ENCODE measurements around the gene NUDT22. TPM values are rescaled to one million over a fixed set of nuclear protein-coding genes. Genes with fewer than 3 reads are reported as not detected.

NUDT22 gene
- total RNA-seq, 1 donor from 2014 or later, result 40.8 TPM

DNA sequence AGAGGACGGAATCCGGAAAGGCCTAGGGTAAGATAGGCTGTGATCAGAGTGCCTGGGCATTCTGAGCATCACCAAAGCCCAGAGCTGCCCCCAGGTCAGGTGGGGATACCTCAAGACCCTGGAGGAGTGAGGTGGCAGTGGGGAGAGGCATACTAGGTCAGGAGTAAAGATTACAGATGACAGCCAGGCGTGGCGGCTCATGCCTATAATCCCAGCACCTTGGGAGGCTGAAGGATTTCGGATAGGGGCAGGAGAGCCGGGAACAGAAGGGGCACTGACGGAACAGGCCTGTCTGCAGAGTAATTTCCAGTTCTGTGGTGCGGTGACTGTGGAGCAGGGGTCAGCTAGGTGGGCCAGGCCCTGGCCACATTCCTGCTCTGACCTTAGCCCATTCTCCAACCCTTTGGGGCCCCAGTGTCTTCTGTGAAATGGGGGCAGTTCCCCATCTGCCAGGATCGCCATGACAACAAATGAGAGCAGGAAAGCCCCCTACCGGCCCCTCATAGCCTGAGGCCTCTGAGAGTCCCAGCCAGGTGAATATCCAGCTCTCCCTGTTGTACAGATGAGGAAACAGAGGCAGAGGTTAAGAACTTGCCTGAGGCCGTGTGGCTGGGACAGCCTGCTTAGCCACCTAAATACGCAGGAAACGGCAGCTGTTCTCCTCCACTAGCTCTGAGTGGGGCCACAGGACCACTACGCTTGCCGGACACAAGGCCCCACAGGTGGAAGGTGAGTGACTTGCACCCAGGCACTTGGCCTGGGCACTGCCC is 49.1 kb downstream of the NUDT22 start:
- Mint-ChIP-seq H3K9me3 (no peaks in the 10 kb centered on the region), H3K27ac (ENCODE audit: unreplicated experiment) (no peak overlapping the region), H3K36me3 (ENCODE audit: low read depth) (peaks cover under 1% of the 10 kb centered on the region), H3K4me3 (peak overlapping the region; percentile 44), H3K27me3 (ENCODE audit: low read depth) (peaks cover 2% of the 10 kb centered on the region), H3K4me1 (peaks cover 9% of the 10 kb centered on the region)
- TF ChIP-seq, protein P1, sequence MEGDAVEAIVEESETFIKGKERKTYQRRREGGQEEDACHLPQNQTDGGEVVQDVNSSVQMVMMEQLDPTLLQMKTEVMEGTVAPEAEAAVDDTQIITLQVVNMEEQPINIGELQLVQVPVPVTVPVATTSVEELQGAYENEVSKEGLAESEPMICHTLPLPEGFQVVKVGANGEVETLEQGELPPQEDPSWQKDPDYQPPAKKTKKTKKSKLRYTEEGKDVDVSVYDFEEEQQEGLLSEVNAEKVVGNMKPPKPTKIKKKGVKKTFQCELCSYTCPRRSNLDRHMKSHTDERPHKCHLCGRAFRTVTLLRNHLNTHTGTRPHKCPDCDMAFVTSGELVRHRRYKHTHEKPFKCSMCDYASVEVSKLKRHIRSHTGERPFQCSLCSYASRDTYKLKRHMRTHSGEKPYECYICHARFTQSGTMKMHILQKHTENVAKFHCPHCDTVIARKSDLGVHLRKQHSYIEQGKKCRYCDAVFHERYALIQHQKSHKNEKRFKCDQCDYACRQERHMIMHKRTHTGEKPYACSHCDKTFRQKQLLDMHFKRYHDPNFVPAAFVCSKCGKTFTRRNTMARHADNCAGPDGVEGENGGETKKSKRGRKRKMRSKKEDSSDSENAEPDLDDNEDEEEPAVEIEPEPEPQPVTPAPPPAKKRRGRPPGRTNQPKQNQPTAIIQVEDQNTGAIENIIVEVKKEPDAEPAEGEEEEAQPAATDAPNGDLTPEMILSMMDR (conservative IDR thresholded peaks at IDR 0.05), result no peak
- DNase-seq (ENCODE audit: low read depth, low spot score), result no peak

DNA sequence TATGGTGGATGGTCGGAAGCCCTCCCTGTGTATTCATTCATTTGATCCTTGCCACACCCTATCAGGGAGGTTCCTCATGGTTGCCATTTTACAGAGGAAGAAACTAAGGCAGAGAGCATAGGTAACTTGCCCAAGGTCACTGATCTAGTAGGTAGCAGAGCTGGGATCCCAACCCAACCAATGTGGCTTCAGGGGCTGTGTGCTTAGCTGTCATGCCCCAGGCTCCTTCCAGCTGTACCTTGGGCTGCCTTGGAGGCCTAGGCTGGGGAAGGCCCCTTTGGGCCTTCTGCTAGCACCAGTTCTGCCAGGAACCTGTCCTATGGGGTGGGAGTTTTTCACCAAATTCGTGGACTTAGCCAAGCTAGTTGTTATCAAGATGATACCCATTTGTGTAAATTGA is 49.8 kb downstream of the NUDT22 start:
- Mint-ChIP-seq H3K9me3 (no peaks in the 10 kb centered on the region), H3K4me1 (peaks cover 6% of the 10 kb centered on the region), H3K36me3 (ENCODE audit: low read depth) (no peaks in the 10 kb centered on the region), H3K27me3 (ENCODE audit: low read depth) (no peaks in the 10 kb centered on the region), H3K4me3 (no peak overlapping the region), H3K27ac (ENCODE audit: unreplicated experiment) (no peak overlapping the region)
- DNase-seq (ENCODE audit: low read depth, low spot score), result no peak
- TF ChIP-seq, protein P1 (conservative IDR thresholded peaks at IDR 0.05), result no peak

DNA sequence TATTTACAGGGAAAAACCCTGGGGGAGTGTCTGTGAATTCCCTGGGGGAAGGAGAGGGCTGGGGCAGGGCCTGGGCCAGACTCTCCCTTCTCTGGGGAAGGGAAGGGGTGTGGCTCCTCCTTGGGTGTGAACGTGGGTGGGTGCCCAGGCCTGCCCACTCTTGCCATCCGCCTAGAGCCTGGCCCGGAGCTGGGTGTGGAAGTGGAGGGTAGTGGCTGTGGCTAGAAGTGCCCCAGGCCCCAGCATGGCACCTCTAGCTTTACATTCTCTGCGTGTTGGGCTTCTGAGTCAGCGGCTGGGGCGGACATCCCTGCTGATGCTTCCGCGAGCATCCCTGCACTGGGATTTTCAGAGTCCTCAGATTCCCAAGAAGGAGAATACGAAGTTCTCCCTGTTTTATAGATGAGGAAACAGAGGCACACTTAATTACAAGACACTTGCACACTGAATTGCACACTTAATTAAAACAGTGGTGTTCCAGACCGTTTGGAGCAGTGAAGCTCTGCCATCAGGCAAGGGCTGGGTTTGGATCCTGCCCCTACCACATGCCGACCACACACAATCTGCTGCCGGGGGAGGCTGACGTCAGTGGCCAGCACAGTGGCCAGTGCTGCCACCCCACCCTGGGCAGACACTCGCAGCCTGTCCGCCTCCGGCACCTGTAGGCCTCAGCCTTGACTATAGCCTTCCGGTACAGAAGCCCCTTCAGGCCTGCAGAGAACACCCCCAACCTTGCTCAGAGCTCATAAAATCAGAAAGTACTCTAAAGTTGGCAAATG is 50.8 kb downstream of the NUDT22 start:
- Mint-ChIP-seq H3K4me3 (peak overlapping the region; percentile 9), H3K36me3 (ENCODE audit: low read depth) (no peaks in the 10 kb centered on the region), H3K9me3 (no peaks in the 10 kb centered on the region), H3K4me1 (peaks cover 8% of the 10 kb centered on the region), H3K27ac (ENCODE audit: unreplicated experiment) (no peak overlapping the region), H3K27me3 (ENCODE audit: low read depth) (no peaks in the 10 kb centered on the region)
- TF ChIP-seq, protein P1 (conservative IDR thresholded peaks at IDR 0.05), result no peak
- DNase-seq (ENCODE audit: low read depth, low spot score), result no peak

DNA sequence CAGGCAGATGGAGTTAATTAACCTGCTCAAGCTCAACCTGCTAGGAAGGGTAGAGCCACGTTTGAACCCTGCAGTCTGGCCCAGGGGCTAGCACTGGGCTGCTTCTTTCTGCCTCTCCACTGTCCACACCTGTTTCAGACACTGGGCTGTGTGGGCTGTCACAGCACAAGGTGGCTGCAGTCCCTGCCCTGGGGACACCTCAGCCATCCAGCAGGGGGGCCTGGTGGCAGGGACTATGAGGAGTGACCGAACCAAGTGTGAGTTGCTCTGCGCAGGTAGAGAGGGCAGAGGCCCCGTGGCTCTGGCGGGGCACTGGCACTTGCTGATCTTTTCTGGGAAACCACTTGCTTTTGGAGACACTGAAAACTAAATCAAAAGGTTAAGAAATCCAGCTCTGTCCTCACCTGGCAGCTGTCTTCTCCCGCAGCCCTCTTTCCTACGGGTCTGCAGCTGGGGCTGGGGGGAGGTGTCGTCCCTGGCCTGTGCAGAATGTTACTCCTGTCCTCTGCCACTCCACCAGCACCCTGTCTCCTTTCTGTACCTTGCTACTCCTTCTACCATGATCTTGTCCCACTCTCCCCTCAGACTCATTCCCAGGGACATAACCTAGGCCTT is 52.6 kb downstream of the NUDT22 start:
- DNase-seq (ENCODE audit: low read depth, low spot score), result no peak
- Mint-ChIP-seq H3K27me3 (ENCODE audit: low read depth) (no peaks in the 10 kb centered on the region), H3K9me3 (no peaks in the 10 kb centered on the region), H3K4me1 (peaks cover 5% of the 10 kb centered on the region), H3K4me3 (no peak overlapping the region), H3K36me3 (ENCODE audit: low read depth) (no peaks in the 10 kb centered on the region), H3K27ac (ENCODE audit: unreplicated experiment) (no peak overlapping the region)
- TF ChIP-seq, protein P1 (conservative IDR thresholded peaks at IDR 0.05), result no peak

Other genes starting within 250 kb of the NUDT22 start
- 122 and 124 TPM in 2 replicates for gene OTUB1, start 239.8 kb upstream of the NUDT22 start, total RNA-seq
- gene FLRT1, start 190.3 kb upstream of the NUDT22 start, total RNA-seq, result 2.4 and 3.0 TPM in 2 replicates
- 22.1 and 26.1 TPM in 2 replicates for gene MACROD1, start 60.2 kb upstream of the NUDT22 start, total RNA-seq
- gene STIP1, start 40.1 kb upstream of the NUDT22 start, total RNA-seq, result 294 and 296 TPM in 2 replicates
- gene FERMT3, start 19.6 kb upstream of the NUDT22 start, total RNA-seq, result 2.8 and 3.8 TPM in 2 replicates
- gene TRPT1, start 88 bp upstream of the NUDT22 start, total RNA-seq, result 40.2 and 43.2 TPM in 2 replicates
- 27.2 TPM in 2 replicates for gene DNAJC4, start 4.3 kb downstream of the NUDT22 start, total RNA-seq
- 61.2 and 62.7 TPM in 2 replicates for gene VEGFB, start 8.3 kb downstream of the NUDT22 start, total RNA-seq
- 29.2 and 33.7 TPM in 2 replicates for gene FKBP2, start 14.8 kb downstream of the NUDT22 start, total RNA-seq
- gene PPP1R14B, start 20.7 kb downstream of the NUDT22 start, total RNA-seq, result 286 and 296 TPM in 2 replicates
- 36.4 and 40.5 TPM in 2 replicates for gene PLCB3, start 25.3 kb downstream of the NUDT22 start, total RNA-seq
- gene BAD, start 58.4 kb downstream of the NUDT22 start, total RNA-seq, result 45.3 and 47.1 TPM in 2 replicates
- gene GPR137, start 59.6 kb downstream of the NUDT22 start, total RNA-seq, result 55.9 and 61.4 TPM in 2 replicates
- not detected in 2 replicates for gene KCNK4, start 65.0 kb downstream of the NUDT22 start, total RNA-seq
- not detected in 2 replicates for gene CATSPERZ, start 74.1 kb downstream of the NUDT22 start, total RNA-seq
- 33.8 and 34.7 TPM in 2 replicates for gene ESRRA, start 79.2 kb downstream of the NUDT22 start, total RNA-seq
- 201 and 207 TPM in 2 replicates for gene TRMT112, start 91.3 kb downstream of the NUDT22 start, total RNA-seq
- gene PRDX5, start 91.8 kb downstream of the NUDT22 start, total RNA-seq, result 148 and 168 TPM in 2 replicates
- 0.91 and 1.1 TPM in 2 replicates for gene CCDC88B, start 113.9 kb downstream of the NUDT22 start, total RNA-seq
- 12.6 and 17.6 TPM in 2 replicates for gene RPS6KA4, start 132.9 kb downstream of the NUDT22 start, total RNA-seq

All from neural crest cell (in vitro differentiated cells).